ENCODE measurements around the gene KPNA1.

- TF ChIP-seq CTCF (IDR thresholded peaks at IDR 0.05; ENCODE audit: poor library complexity) (no peak), EZH2 (IDR thresholded peaks at IDR 0.05; ENCODE audit: borderline replicate concordance) (no peak)
Observed at GRCh38 chr3:122563717-122564025, 48.9 kb upstream of the KPNA1 start.

Data from hepatocyte (in vitro differentiated cells).